Measurements from ENCODE around the gene GRB2. TPM values are rescaled to one million over a fixed set of nuclear protein-coding genes. Genes with fewer than 3 reads are reported as not detected.
"Not testable (repeated sequence)": the region's sequence is repeated elsewhere in the genome, so short reads cannot be mapped to it uniquely, and the experiment has no call there.

GRB2 gene
- total and polyA plus RNA-seq, 2 experiments from 2014 or later, result 89.0 to 112 TPM

DNA sequence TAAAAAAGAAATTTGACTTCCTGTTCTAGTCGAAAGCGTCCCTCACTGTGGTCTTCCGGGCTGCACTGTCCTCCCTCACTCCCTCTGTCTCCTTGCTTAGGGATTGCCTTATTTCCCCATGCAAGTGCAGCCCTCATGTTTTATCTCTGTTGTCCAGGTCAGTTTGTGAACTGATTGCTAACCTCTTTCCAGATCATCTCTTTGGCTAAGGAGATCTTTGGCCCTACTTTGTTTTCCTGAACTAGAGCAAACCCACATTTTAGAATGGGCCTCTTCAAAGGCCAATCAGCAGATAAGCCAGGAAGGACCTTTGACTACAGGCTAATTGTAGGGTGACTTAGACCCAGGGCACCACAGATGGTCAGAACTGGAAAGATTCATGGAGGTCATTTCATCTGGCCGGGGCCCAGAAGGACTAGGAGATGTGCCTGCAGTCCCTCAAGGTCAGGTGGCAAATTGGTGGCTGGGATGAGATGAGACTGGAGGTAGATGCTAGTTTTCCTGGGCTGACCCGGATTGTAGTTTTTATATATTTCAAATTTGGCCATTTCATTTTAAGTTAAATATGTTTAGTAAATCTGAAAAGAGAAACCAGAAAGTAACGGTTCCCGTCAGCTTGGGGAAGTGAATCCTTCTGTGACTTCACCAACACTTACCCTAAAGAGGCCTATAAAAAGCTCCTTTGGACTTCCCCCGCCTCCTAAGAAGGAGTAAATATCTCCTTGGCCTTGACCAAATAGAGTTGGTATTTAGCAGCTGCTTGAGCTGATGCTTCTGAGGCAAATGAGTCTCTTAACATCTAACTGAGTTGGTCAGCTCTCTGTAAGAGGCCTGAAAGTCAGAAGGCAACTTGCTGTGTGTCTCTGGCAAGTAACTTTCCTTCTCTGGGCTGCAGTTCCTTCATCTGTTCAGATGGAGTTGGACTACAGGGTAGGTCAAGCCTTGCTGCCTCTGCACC is 110.0 kb downstream of the GRB2 start (continued):
- no peak for TF ChIP-seq REST (IDR thresholded peaks at IDR 0.05; ENCODE audit: unreplicated experiment)
- TF ChIP-seq ZNF114 (CRISPR knock-in tag; IDR thresholded peaks at IDR 0.05), result no peak
- TF ChIP-seq NANOG (IDR thresholded peaks at IDR 0.05; ENCODE audit: borderline replicate concordance), result no peak
- TF ChIP-seq EZH2 (IDR thresholded peaks at IDR 0.05; ENCODE audit: low read depth, unreplicated experiment), result no peak
- no peak for TF ChIP-seq ZNF331 (CRISPR knock-in tag; IDR thresholded peaks at IDR 0.05; ENCODE audit: low read depth)
- no peak for TF ChIP-seq ETS1 (IDR thresholded peaks at IDR 0.05)

DNA sequence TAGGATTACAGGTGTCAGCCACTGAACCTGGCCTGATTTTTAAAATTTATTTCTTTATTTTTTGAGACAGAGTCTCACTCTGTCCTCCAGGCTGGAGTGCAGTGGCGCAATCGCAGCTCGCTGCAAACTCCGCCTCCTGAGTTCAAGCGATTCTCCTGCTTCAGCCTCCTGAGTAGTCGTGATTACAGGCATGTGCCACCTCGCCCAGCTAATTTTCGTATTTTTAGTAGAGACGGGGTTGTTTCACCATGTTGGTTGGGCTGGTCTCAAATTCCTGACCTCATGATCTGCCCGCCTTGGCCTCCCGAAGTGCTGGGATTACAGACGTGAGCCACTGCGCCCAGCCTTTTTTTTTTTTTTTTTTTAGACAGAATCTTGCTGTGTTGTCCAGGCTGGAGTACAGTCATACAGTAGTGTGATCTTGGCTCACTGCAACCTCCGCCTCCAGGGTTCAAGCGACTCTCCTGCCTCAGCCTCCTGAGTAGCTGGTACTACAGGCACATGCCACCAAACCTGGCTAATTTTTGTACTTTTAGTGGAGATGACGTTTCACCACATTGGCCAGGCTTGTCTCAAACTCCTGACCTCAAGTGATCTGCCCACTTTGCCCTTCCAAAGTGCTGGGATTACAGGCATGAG is 112.5 kb downstream of the GRB2 start:
- not testable (repeated sequence) for H3K27me3 Mint-ChIP-seq (ENCODE audit: insufficient read depth, low read depth, poor library complexity); H3K79me2 ChIP-seq (replicated peaks; ENCODE audit: insufficient read depth); H3K27ac ChIP-seq (ENCODE audit: low read depth); H3K36me3 Mint-ChIP-seq (ENCODE audit: low read depth); DNase-seq (ENCODE audit: low spot score); ATAC-seq; H3K4me1 ChIP-seq (ENCODE audit: insufficient read depth); H3K4me3 Mint-ChIP-seq; H3K4me2 ChIP-seq; H3K27me3 ChIP-seq (ENCODE audit: insufficient read depth); H3K4me1 Mint-ChIP-seq; H3K36me3 ChIP-seq (ENCODE audit: insufficient read depth); H3K4me3 ChIP-seq; H3K27ac Mint-ChIP-seq; H2AFZ ChIP-seq; H4K20me1 ChIP-seq (replicated peaks; ENCODE audit: insufficient read depth); H3F3A ChIP-seq (replicated peaks; ENCODE audit: low read depth); H3K9me2 ChIP-seq (ENCODE audit: insufficient read depth); H3K9me3 Mint-ChIP-seq

Data from GM23338 (cell line).